Fibroblast of lung (primary cell): ENCODE measurements around the gene PHF2.

ENCODE experiments used
- CTCF ChIP-seq, 2 donors: IDR thresholded peaks in 1 of 2; conservative IDR thresholded peaks in 1 of 2; 1 replicate in 1 of 2; 2 replicates in 1 of 2; pipeline ENCODE4 v1.5.1; 2011 to 2012; ENCODE audit warnings: low read length in 2 of 2, control low read depth in 1 of 2, inconsistent platforms in 1 of 2, low read depth in 1 of 2, mild to moderate bottlenecking in 1 of 2
- EZH2 ChIP-seq: IDR thresholded peaks from 2 replicates; pipeline ENCODE4 v1.5.1; 2012; ENCODE audit warnings: low read length, control low read depth, mild to moderate bottlenecking; ENCODE audit errors: missing control alignments

- TF ChIP-seq CTCF (conservative IDR thresholded peaks at IDR 0.05 in 1 of 2, IDR thresholded peaks at IDR 0.05 in 1 of 2; ENCODE audit: low read depth in 1 of 2, low read length in 2 of 2) (no peak), EZH2 (no peak)
Observed at GRCh38 chr9:93600504-93600903, 24.1 kb downstream of the PHF2 start.
